Measurements from ENCODE around the gene MATN4. TPM values are rescaled to one million over a fixed set of nuclear protein-coding genes. Genes with fewer than 3 reads are reported as not detected.

MATN4 gene
- total RNA-seq, 2 experiments from 2014 or later: 0.38 TPM; not detected in 1

DNA sequence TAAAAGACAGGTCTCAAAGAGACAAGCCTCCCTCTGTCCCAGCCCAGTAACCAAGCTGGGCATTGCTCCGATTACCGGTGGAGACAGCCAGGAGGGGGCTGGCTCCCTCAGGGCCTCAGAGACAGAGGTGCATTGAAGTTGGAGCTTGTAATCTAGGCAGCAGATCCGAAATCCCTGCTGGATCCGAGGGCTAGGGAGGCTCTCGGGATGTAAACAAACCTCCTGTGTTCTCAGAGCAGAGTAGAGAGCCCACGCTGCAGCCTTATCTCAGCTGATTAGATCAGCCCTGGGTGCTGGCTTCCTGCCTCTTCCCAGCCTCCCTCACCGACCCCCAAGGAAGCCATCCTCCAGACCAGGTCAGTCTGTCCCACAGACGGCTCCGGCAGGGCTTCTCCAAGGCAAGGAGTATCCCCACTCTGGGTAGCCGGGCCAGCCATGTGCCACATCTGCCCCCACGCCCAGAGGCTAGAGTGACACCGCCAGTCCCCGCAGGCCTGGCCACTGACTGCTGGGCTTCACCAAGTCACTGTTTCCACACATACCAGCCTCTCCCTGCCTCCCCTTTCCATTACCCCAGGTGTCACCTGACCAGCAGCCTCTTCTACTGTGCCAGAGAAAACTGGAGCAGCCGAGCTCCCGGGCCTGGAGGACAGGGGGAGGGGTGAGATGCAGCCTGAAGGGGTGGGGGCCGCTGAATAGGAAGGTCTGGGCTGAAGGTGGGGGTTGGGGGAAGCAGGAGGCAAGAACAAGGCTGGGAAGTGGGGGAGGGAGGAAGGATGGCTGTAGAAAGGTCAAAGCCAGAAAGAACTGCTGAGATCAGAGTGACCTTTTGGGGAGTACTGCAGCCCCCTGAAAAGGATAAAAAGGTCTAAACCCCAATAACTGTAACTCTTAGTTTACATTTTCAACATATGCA, 34.1 kb upstream of the MATN4 start:
- Histone ChIP-seq H3K27ac (ENCODE audit: low read depth, low read length, poor library complexity, severe bottlenecking) (no peak overlapping the region), H3K36me3 (ENCODE audit: insufficient read depth, low read length) (no peaks in the 10 kb centered on the region), H4K20me1 (ENCODE audit: insufficient read depth, low read length) (no peaks in the 10 kb centered on the region), H3K9me3 (ENCODE audit: low read length) (no peaks in the 10 kb centered on the region), H3K79me2 (ENCODE audit: insufficient read depth, low read depth, low read length) (no peaks in the 10 kb centered on the region), H3K9me2 (ENCODE audit: insufficient read depth, low read length) (no peaks in the 10 kb centered on the region), H3K4me1 (ENCODE audit: insufficient read depth, low read length, poor library complexity, severe bottlenecking) (peaks cover 37% of the 10 kb centered on the region), H3K4me2 (ENCODE audit: low read length) (no peak overlapping the region; the same call in 1 of the 2 replicates), H2AFZ (ENCODE audit: low read length) (no peak overlapping the region), H3K4me3 (ENCODE audit: low read depth, low read length, poor library complexity, severe bottlenecking) (no peak overlapping the region)
- no TSS peak for BruUV-seq (replicated peaks)
- POLR2A ChIA-PET: no interaction called here
- no peak for DNase-seq (ENCODE audit: low spot score)
- CTCF ChIA-PET (ENCODE audit: unreplicated experiment): no interaction called here
- intact Hi-C loops (cut with micrococcal nuclease; ENCODE audit: unreplicated experiment): no loop called here
- TF ChIP-seq, protein P1, sequence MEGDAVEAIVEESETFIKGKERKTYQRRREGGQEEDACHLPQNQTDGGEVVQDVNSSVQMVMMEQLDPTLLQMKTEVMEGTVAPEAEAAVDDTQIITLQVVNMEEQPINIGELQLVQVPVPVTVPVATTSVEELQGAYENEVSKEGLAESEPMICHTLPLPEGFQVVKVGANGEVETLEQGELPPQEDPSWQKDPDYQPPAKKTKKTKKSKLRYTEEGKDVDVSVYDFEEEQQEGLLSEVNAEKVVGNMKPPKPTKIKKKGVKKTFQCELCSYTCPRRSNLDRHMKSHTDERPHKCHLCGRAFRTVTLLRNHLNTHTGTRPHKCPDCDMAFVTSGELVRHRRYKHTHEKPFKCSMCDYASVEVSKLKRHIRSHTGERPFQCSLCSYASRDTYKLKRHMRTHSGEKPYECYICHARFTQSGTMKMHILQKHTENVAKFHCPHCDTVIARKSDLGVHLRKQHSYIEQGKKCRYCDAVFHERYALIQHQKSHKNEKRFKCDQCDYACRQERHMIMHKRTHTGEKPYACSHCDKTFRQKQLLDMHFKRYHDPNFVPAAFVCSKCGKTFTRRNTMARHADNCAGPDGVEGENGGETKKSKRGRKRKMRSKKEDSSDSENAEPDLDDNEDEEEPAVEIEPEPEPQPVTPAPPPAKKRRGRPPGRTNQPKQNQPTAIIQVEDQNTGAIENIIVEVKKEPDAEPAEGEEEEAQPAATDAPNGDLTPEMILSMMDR (conservative IDR thresholded peaks at IDR 0.05; ENCODE audit: low read length): no peak
- no peak for TF ChIP-seq EZH2phosphoT487 (IDR thresholded peaks at IDR 0.05; ENCODE audit: borderline replicate concordance, low read depth, low read length)

DNA sequence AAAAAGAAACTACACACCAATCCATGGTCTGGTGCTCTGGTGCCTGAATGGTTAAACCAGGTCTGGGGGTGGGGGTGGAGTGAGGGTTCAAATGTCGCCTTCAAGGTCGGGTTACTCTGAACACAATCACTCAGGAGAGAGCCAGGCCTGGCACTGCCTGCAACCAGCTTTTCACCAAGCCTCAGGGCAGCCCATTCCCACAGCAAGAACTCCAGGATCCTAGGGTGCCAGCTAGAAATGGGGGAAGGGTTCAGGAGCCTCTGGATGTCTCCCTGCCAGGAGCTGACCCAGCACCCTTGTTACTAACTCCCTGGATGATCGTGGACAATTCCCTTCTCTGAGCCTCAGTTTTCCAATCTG, 33.5 kb upstream of the MATN4 start:
- BruUV-seq (replicated peaks): no TSS peak
- CTCF ChIA-PET (ENCODE audit: unreplicated experiment): no interaction called here
- no peaks in the 10 kb centered on the region for H3K9me3 ChIP-seq (ENCODE audit: low read length)
- H4K20me1 ChIP-seq (ENCODE audit: insufficient read depth, low read length): no peaks in the 10 kb centered on the region
- H3K27ac ChIP-seq (ENCODE audit: low read depth, low read length, poor library complexity, severe bottlenecking): no peak overlapping the region
- DNase-seq (ENCODE audit: low spot score): no peak
- no peak for TF ChIP-seq EZH2phosphoT487 (IDR thresholded peaks at IDR 0.05; ENCODE audit: borderline replicate concordance, low read depth, low read length)
- TF ChIP-seq, protein P1 (conservative IDR thresholded peaks at IDR 0.05; ENCODE audit: low read length): no peak
- H2AFZ ChIP-seq (ENCODE audit: low read length): no peak overlapping the region
- peaks cover 37% of the 10 kb centered on the region for H3K4me1 ChIP-seq (ENCODE audit: insufficient read depth, low read length, poor library complexity, severe bottlenecking)
- no peaks in the 10 kb centered on the region for H3K79me2 ChIP-seq (ENCODE audit: insufficient read depth, low read depth, low read length)
- no peaks in the 10 kb centered on the region for H3K36me3 ChIP-seq (ENCODE audit: insufficient read depth, low read length)
- no peaks in the 10 kb centered on the region for H3K9me2 ChIP-seq (ENCODE audit: insufficient read depth, low read length)
- intact Hi-C loops (cut with micrococcal nuclease; ENCODE audit: unreplicated experiment): no loop called here
- H3K4me2 ChIP-seq (ENCODE audit: low read length): no peak overlapping the region; the same call in 1 of the 2 replicates
- POLR2A ChIA-PET: no interaction called here
- H3K4me3 ChIP-seq (ENCODE audit: low read depth, low read length, poor library complexity, severe bottlenecking): no peak overlapping the region

DNA sequence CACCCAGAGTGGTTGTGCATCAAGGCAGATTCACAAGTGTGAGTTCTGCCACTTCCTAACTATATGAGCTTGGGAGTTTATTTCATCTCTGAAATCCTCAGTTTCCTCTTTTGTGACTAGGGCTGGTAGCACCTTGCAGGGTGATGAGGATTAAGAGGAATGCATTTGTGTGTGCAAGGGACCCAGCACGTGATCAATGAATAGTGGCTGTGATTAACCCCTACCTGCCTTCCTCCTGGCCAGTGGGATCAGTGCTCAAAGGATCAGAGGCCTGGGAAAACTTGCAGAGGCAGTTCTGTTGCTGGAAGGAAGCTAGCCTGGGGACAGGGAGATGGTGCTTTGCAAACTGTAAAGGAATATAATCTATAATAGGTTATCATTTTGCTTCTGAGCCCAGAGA, 32.9 kb upstream of the MATN4 start:
- ChIA-PET CTCF (ENCODE audit: unreplicated experiment) (no interaction called here), POLR2A (no interaction called here)
- Histone ChIP-seq H3K4me1 (ENCODE audit: insufficient read depth, low read length, poor library complexity, severe bottlenecking) (peaks cover 37% of the 10 kb centered on the region), H3K9me3 (ENCODE audit: low read length) (no peaks in the 10 kb centered on the region), H3K4me2 (ENCODE audit: low read length) (no peak overlapping the region; the same call in 1 of the 2 replicates), H2AFZ (ENCODE audit: low read length) (no peak overlapping the region), H3K4me3 (ENCODE audit: low read depth, low read length, poor library complexity, severe bottlenecking) (no peak overlapping the region), H3K9me2 (ENCODE audit: insufficient read depth, low read length) (no peaks in the 10 kb centered on the region), H4K20me1 (ENCODE audit: insufficient read depth, low read length) (no peaks in the 10 kb centered on the region), H3K36me3 (ENCODE audit: insufficient read depth, low read length) (no peaks in the 10 kb centered on the region), H3K79me2 (ENCODE audit: insufficient read depth, low read depth, low read length) (no peaks in the 10 kb centered on the region), H3K27ac (ENCODE audit: low read depth, low read length, poor library complexity, severe bottlenecking) (no peak overlapping the region)
- BruUV-seq (replicated peaks): no TSS peak
- TF ChIP-seq EZH2phosphoT487 (IDR thresholded peaks at IDR 0.05; ENCODE audit: borderline replicate concordance, low read depth, low read length): no peak
- TF ChIP-seq, protein P1 (conservative IDR thresholded peaks at IDR 0.05; ENCODE audit: low read length): no peak
- intact Hi-C loops (cut with micrococcal nuclease; ENCODE audit: unreplicated experiment): no loop called here
- DNase-seq (ENCODE audit: low spot score): no peak
